Gastrocnemius medialis (tissue), 4 donors: Measurements from ENCODE around the gene DYSF.

Experiments used
- CTCF ChIP-seq, 5 experiments: fragments of 450-650 bp in 3 of 5; fragments of 200-600 bp in 2 of 5; sonication (generic) in 2 of 5; IDR thresholded peaks in 4 of 5; conservative IDR thresholded peaks in 1 of 5; 1 replicate in 4 of 5; 2 replicates in 1 of 5; pipeline ENCODE4 v1.5.1; 2016 to 2019; ENCODE audit warnings: antibody characterized with exemption in 5 of 5, mild to moderate bottlenecking in 3 of 5, moderate library complexity in 3 of 5
- POLR2A ChIP-seq, 2 donors: fragments of 450-650 bp; IDR thresholded peaks; one replicate each; pipeline ENCODE4 v1.6.1; 2017; ENCODE audit warnings: antibody characterized with exemption in 2 of 2, mild to moderate bottlenecking in 2 of 2, moderate library complexity in 2 of 2

- TF ChIP-seq CTCF (IDR thresholded peaks at IDR 0.05 in 4 of 5, conservative IDR thresholded peaks at IDR 0.05 in 1 of 5) (no peak), POLR2A (IDR thresholded peaks at IDR 0.05) (no peak)
Observed at GRCh38 chr2:71603851-71604725, 150.7 kb downstream of the DYSF start.
